Activated T-cell treated with anti-CD3 and anti-CD28 coated beads for 24 hours (primary cell): ENCODE data around the gene KPNA6.
A peak's percentile ranks its signal among the peaks of the same experiment; 100 is the strongest.

ENCODE experiments used
- DNase-seq: peaks from one replicate; pipeline ENCODE4 v3.0.0-alpha.2; 2020; ENCODE audit warnings: low read depth

KPNA6 gene

GRCh38 chr1:32187850-32188249 lies 80.0 kb downstream of the KPNA6 start:
- no peak for DNase-seq

- no peak for DNase-seq
Measured at GRCh38 chr1:32192220-32192948, 84.5 kb downstream of the KPNA6 start.

GRCh38 chr1:32194984-32195383 lies 87.1 kb downstream of the KPNA6 start:
- DNase-seq, result no peak

GRCh38 chr1:32195531-32195930 lies 87.7 kb downstream of the KPNA6 start:
- DNase-seq, result no peak

GRCh38 chr1:32195972-32196823 lies 88.3 kb downstream of the KPNA6 start:
- DNase-seq, result no peak

GRCh38 chr1:32197074-32197473 lies 89.2 kb downstream of the KPNA6 start:
- DNase-seq, result no peak

GRCh38 chr1:32197837-32198236 lies 90.0 kb downstream of the KPNA6 start:
- no peak for DNase-seq

GRCh38 chr1:32198237-32199042 lies 90.6 kb downstream of the KPNA6 start:
- no peak for DNase-seq

- no peak for DNase-seq
Measured at GRCh38 chr1:32199043-32199716, 91.3 kb downstream of the KPNA6 start.

- no peak for DNase-seq
Measured at GRCh38 chr1:32199717-32200072, 91.8 kb downstream of the KPNA6 start.

GRCh38 chr1:32200226-32201010 lies 92.6 kb downstream of the KPNA6 start, which contains the start of gene CCDC28B:
Gene CCDC28B (plus strand): TSS chr1:32200595. CDS start chr1:32201936, 1,341 bp downstream.
- DNase-seq, result peak; percentile 30

- DNase-seq, result peak; percentile 69
Measured at GRCh38 chr1:32201011-32201855, 93.4 kb downstream of the KPNA6 start.

- no peak for DNase-seq
Measured at GRCh38 chr1:32204943-32205361, 97.1 kb downstream of the KPNA6 start.

- DNase-seq, result peak; percentile 80
Measured at GRCh38 chr1:32205401-32206370, 97.8 kb downstream of the KPNA6 start, which contains the start of gene IQCC. Gene IQCC (plus strand): TSS chr1:32205671. CDS start chr1:32205682, 11 bp downstream.

GRCh38 chr1:32208469-32208868 lies 100.6 kb downstream of the KPNA6 start:
- DNase-seq, result no peak

GRCh38 chr1:32208891-32209328 lies 101.1 kb downstream of the KPNA6 start, which contains the start of gene DCDC2B:
Gene DCDC2B (plus strand): TSS chr1:32209089. CDS start chr1:32209094, 5 bp downstream.
- DNase-seq, result no peak

- peak; percentile 48 for DNase-seq
Measured at GRCh38 chr1:32215629-32216480, 108.0 kb downstream of the KPNA6 start.

- no peak for DNase-seq
Measured at GRCh38 chr1:32216566-32216965, 108.7 kb downstream of the KPNA6 start.
